Osteoblast (primary cell): ENCODE measurements around the gene CDH4. TPM values are rescaled to one million over a fixed set of nuclear protein-coding genes. Genes with fewer than 3 reads are reported as not detected.

Experiments
- DNase-seq: peaks from one replicate; pipeline ENCODE4 v3.0.0; 2011; ENCODE audit warnings: low spot score, mixed read lengths; ENCODE audit not compliant: insufficient read length; ENCODE audit errors: missing footprints
- H2AFZ ChIP-seq: 2 replicates; pipeline ENCODE4 v1.6.0; 2011; ENCODE audit warnings: mild to moderate bottlenecking, low read length
- H3K27ac ChIP-seq: 2 replicates; pipeline ENCODE4 v1.5.1; 2011; ENCODE audit warnings: mild to moderate bottlenecking, low read depth, low read length, moderate library complexity
- H3K27me3 ChIP-seq: 2 replicates; pipeline ENCODE4 v1.6.0; 2012; ENCODE audit warnings: mild to moderate bottlenecking, control low read depth, inconsistent platforms, low read length, moderate library complexity; ENCODE audit not compliant: insufficient read depth
- H3K36me3 ChIP-seq: 2 replicates; pipeline ENCODE4 v1.5.1; 2011; ENCODE audit warnings: mild to moderate bottlenecking, low read length, control low read depth, moderate library complexity; ENCODE audit not compliant: insufficient read depth
- H3K4me1 ChIP-seq: 2 replicates; pipeline ENCODE4 v1.5.1; 2011; ENCODE audit warnings: mild to moderate bottlenecking, low read length, control low read depth, moderate library complexity; ENCODE audit not compliant: insufficient read depth
- H3K4me2 ChIP-seq: 2 replicates; pipeline ENCODE4 v1.6.0; 2011; ENCODE audit warnings: mild to moderate bottlenecking, low read length; ENCODE audit not compliant: insufficient read depth
- H3K4me3 ChIP-seq: fragments of 200-600 bp; sonication (generic); 3 replicates; pipeline ENCODE4 v1.5.1; 2012; ENCODE audit warnings: mild to moderate bottlenecking, low read length, inconsistent platforms; ENCODE audit not compliant: insufficient read depth
- H3K79me2 ChIP-seq: 2 replicates; pipeline ENCODE4 v1.6.0; 2012; ENCODE audit warnings: mild to moderate bottlenecking, low read length, control low read depth, inconsistent platforms; ENCODE audit not compliant: insufficient read depth
- H3K9me3 ChIP-seq: 2 replicates; pipeline ENCODE4 v1.5.1; 2011; ENCODE audit warnings: low read depth, low read length, control low read depth
- H4K20me1 ChIP-seq: 2 replicates; pipeline ENCODE4 v1.6.0; 2012; ENCODE audit warnings: mild to moderate bottlenecking, low read length, control low read depth; ENCODE audit not compliant: insufficient read depth
- CTCF ChIP-seq: IDR thresholded peaks from 2 replicates; pipeline ENCODE4 v1.5.1; 2011; ENCODE audit warnings: mild to moderate bottlenecking, low read depth, low read length, moderate library complexity; ENCODE audit errors: extremely low read depth
- total RNA-seq: library from RNA; depleted of rRNA; stranded (reverse); fragments of >200 nt; gene quantifications from 2 replicates; pipeline ENCODE4 v1.2.3, GENCODE V29; 2012

CDH4 gene
- total RNA-seq, 1 donor: 1.1 TPM

GRCh38 chr20:61289166-61289565 lies 37.1 kb downstream of the CDH4 start:
- Histone ChIP-seq H4K20me1 (no peaks in the 10 kb centered on the region), H3K36me3 (no peaks in the 10 kb centered on the region), H3K9me3 (no peaks in the 10 kb centered on the region), H2AFZ (no peak overlapping the region), H3K4me1 (no peaks in the 10 kb centered on the region), H3K79me2 (no peaks in the 10 kb centered on the region), H3K4me3 (no peak overlapping the region), H3K27ac (no peak overlapping the region), H3K27me3 (no peaks in the 10 kb centered on the region), H3K4me2 (no peak overlapping the region)
- DNase-seq: peak; percentile 82
- no peak for TF ChIP-seq CTCF

DNA sequence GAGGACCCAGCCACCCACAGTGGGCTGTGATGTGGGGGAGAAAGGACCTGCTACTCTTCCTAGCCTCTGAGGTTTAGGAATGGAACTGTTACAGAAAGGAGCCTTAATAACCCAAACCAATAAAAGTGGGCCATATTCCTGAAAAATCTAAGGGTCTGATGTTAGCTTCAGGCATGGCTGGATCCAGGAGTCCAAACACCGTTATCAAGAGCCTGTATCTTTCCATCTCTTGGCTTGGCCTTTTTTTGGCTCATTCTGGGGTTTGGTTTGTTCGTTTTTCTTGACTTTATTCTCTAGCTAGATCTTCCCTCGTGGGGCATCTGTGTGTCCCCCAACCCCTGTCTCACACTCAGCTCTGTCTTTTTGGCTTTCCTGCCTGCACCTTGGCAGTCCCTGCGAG lies 38.7 kb downstream of the CDH4 start:
- peak; percentile 62 for DNase-seq
- H3K4me3 ChIP-seq: no peak overlapping the region
- no peak for TF ChIP-seq CTCF

GRCh38 chr20:61291166-61291829 lies 39.2 kb downstream of the CDH4 start:
- Histone ChIP-seq H3K4me3 (no peak overlapping the region), H4K20me1 (no peaks in the 10 kb centered on the region), H3K4me1 (no peaks in the 10 kb centered on the region), H3K79me2 (no peaks in the 10 kb centered on the region), H3K36me3 (no peaks in the 10 kb centered on the region), H3K27me3 (no peaks in the 10 kb centered on the region), H3K9me3 (no peaks in the 10 kb centered on the region), H3K4me2 (no peak overlapping the region), H2AFZ (no peak overlapping the region), H3K27ac (no peak overlapping the region)
- no peak for TF ChIP-seq CTCF
- DNase-seq: peak; percentile 55

More for the DNA sequence above, 38.7 kb downstream of the CDH4 start:
- H3K4me1 ChIP-seq: no peaks in the 10 kb centered on the region
- no peaks in the 10 kb centered on the region for H3K27me3 ChIP-seq
- H3K4me2 ChIP-seq: no peak overlapping the region
- H4K20me1 ChIP-seq: no peaks in the 10 kb centered on the region
- H2AFZ ChIP-seq: no peak overlapping the region
- no peaks in the 10 kb centered on the region for H3K79me2 ChIP-seq
- H3K36me3 ChIP-seq: no peaks in the 10 kb centered on the region
- no peaks in the 10 kb centered on the region for H3K9me3 ChIP-seq
- no peak overlapping the region for H3K27ac ChIP-seq

DNA sequence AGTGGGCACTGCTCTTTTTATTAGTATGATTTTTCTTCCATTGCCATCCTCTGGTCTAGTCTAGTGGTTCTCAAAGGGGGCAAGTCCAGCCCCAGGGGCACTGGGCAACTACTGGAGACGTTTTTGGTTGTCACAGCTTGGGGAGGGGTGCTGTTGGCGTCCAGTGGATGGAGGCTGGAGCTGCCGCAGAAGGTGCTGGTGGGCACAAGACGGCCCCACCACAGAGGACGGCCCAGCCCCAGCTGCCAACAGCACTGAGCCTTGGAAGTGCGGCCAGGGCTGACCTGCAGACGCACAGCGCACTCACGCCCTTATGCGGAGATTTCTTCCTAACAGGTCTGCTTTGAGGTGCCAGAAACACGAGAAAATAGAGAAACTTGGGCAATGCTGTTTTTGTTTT lies 40.3 kb downstream of the CDH4 start:
- no peaks in the 10 kb centered on the region for H3K36me3 ChIP-seq
- H3K27ac ChIP-seq: no peak overlapping the region
- no peak for TF ChIP-seq CTCF
- peak; percentile 60 for DNase-seq
- no peaks in the 10 kb centered on the region for H3K4me1 ChIP-seq
- no peak overlapping the region for H3K4me2 ChIP-seq
- no peaks in the 10 kb centered on the region for H4K20me1 ChIP-seq
- H3K4me3 ChIP-seq: no peak overlapping the region
- no peaks in the 10 kb centered on the region for H3K9me3 ChIP-seq
- H2AFZ ChIP-seq: no peak overlapping the region
- no peaks in the 10 kb centered on the region for H3K27me3 ChIP-seq
- H3K79me2 ChIP-seq: no peaks in the 10 kb centered on the region
